HepG2 (cell line): Measurements from ENCODE around the gene NFE2L1. TPM values are rescaled to one million over a fixed set of nuclear protein-coding genes. Genes with fewer than 3 reads are reported as not detected.

Source experiments
- ATAC-seq: fragments of 200-7000 bp; cut with Tn5 transposase; 3 replicates; pipeline ENCODE4 v1.9.1; 2020; ENCODE audit warnings: mild to moderate bottlenecking, moderate library complexity
- BruUV-seq: library from RNA; stranded (reverse); fragments of 400-500 nt; replicated peaks from 2 replicates; lab custom pipeline; 2021; lab: Mats Ljungman, UMichigan
- CTCF ChIA-PET: fragments of 300-600 bp; formaldehyde crosslinking; extraction: SDS; loops from one replicate; lab custom pipeline; 2021; ENCODE audit warnings: low total read pairs, inconsistent platforms, low intra/inter-chr PET ratio; lab: Yijun Ruan, JAX
- POLR2A ChIA-PET: fragments of 350-600 bp; sonication (Branson Sonifier 250); formaldehyde crosslinking; loops from one replicate; lab custom pipeline; 2020; ENCODE audit warnings: antibody characterized with exemption, inconsistent platforms; lab: Yijun Ruan, JAX
- DNase-seq: peaks from one replicate; pipeline ENCODE4 v3.0.0-alpha.2; 2015; ENCODE audit warnings: low spot score
- FAIRE-seq: peaks from 3 replicates; lab custom pipeline; 2011; peaks lifted over from hg19 to GRCh38; lab: Jason Lieb, UNC
- H2AFZ ChIP-seq: one replicate; pipeline ENCODE4 v1.6.1; 2011; ENCODE audit warnings: low read length, inconsistent platforms
- H3K27ac ChIP-seq: fragments of 300-600 bp; 3 replicates; pipeline ENCODE4 v1.8.0; 2011; ENCODE audit warnings: mixed run types, mild to moderate bottlenecking, mixed read lengths, low read length, inconsistent platforms; ENCODE audit not compliant: insufficient read depth; ENCODE audit errors: extremely low read length
- H3K27me3 ChIP-seq, 2 experiments: fragments of 200-600 bp in 1 of 2; 2 replicates in 1 of 2; 3 replicates in 1 of 2; pipeline versions ENCODE4 v1.6.0 to v1.8.0; 2011; ENCODE audit warnings: low read length in 2 of 2, mild to moderate bottlenecking in 2 of 2, moderate library complexity in 2 of 2, inconsistent platforms in 1 of 2; ENCODE audit not compliant: insufficient read depth in 2 of 2, control insufficient read depth in 1 of 2
- H3K36me3 ChIP-seq, 2 experiments: fragments of 200-600 bp in 1 of 2; replicated peaks in 1 of 2; 2 replicates in 1 of 2; 3 replicates in 1 of 2; pipeline versions ENCODE4 v1.5.1 to v1.8.0; 2011; ENCODE audit warnings: low read length in 2 of 2, inconsistent platforms in 1 of 2; ENCODE audit not compliant: insufficient read depth in 2 of 2, control insufficient read depth in 1 of 2
- H3K4me1 ChIP-seq: 2 replicates; pipeline ENCODE4 v1.5.1; 2012; ENCODE audit warnings: low read length, inconsistent platforms; ENCODE audit not compliant: insufficient read depth
- H3K4me2 ChIP-seq: 2 replicates; pipeline ENCODE4 v1.6.0; 2011; ENCODE audit warnings: low read depth, low read length, inconsistent platforms
- H3K4me3 ChIP-seq, 3 experiments: fragments of 200-600 bp in 1 of 3; sonication (generic), shearing (Covaris generic) in 1 of 3; replicated peaks in 1 of 3; 2 replicates each; pipeline ENCODE4 v1.5.1; 2011 to 2016; ENCODE audit warnings: low read length in 3 of 3, inconsistent platforms in 2 of 3, low read depth in 2 of 3, mild to moderate bottlenecking in 2 of 3, control low read depth in 1 of 3, mixed read lengths in 1 of 3; ENCODE audit not compliant: insufficient read depth in 1 of 3
- H3K79me2 ChIP-seq: one replicate; pipeline ENCODE4 v1.6.1; 2011; ENCODE audit warnings: low read length, inconsistent platforms; ENCODE audit not compliant: insufficient read depth
- H3K9ac ChIP-seq: 2 replicates; pipeline ENCODE4 v1.6.0; 2011; ENCODE audit warnings: mild to moderate bottlenecking, low read depth, low read length, inconsistent platforms; ENCODE audit not compliant: insufficient read depth
- H3K9me3 ChIP-seq: 2 replicates; pipeline ENCODE4 v1.5.1; 2012; ENCODE audit warnings: mild to moderate bottlenecking, low read length
- H4K20me1 ChIP-seq: 2 replicates; pipeline ENCODE4 v1.6.0; 2011; ENCODE audit warnings: inconsistent platforms, mild to moderate bottlenecking, low read length, moderate library complexity; ENCODE audit not compliant: insufficient read depth
- ATF1 ChIP-seq: IDR thresholded peaks from 2 replicates; pipeline ENCODE4 v1.6.1; 2016; ENCODE audit warnings: mild to moderate bottlenecking, control low read depth
- PHF8 ChIP-seq: sonication (generic); formaldehyde crosslinking; IDR thresholded peaks from 2 replicates; pipeline ENCODE4 v1.5.0; 2020; ENCODE audit warnings: missing genetic modification reagents
- PRDM15 ChIP-seq: sonication (generic); formaldehyde crosslinking; IDR thresholded peaks from 2 replicates; pipeline ENCODE4 v1.4.0; 2020; ENCODE audit warnings: missing genetic modification reagents
- ZBTB7A ChIP-seq: sonication (generic); formaldehyde crosslinking; IDR thresholded peaks from 2 replicates; pipeline ENCODE4 v1.8.0; 2022; ENCODE audit warnings: mild to moderate bottlenecking, missing genetic modification reagents
- ZNF567 ChIP-seq: sonication (generic); formaldehyde crosslinking; IDR thresholded peaks from 2 replicates; pipeline ENCODE4 v1.8.1; 2023; ENCODE audit warnings: mild to moderate bottlenecking, missing genetic modification reagents, borderline replicate concordance
- ZNF629 ChIP-seq: sonication (generic); formaldehyde crosslinking; conservative IDR thresholded peaks from 2 replicates; pipeline ENCODE4 v1.5.0; 2020; ENCODE audit warnings: missing genetic modification reagents
- ZNF792 ChIP-seq: IDR thresholded peaks from 2 replicates; pipeline ENCODE4 v1.6.1; 2016
- WGBS: methylation state at CpG from one replicate; pipeline ENCODE4 v1.1.6; 2017; ENCODE audit warnings: low lambda C conversion rate; 5-methylcytosine and 5-hydroxymethylcytosine counted together
- in situ Hi-C: cut with HindIII; loops from 2 replicates; pipeline ENCODE4 v1.10.0; 2017; ENCODE audit warnings: low pct_unique_long_range_greater_than_20kb; ENCODE audit not compliant: extremely low pct_ligation_motif_present
- intact Hi-C: fragments of 100-400 bp; cut with micrococcal nuclease; formaldehyde crosslinking; loops from one replicate; pipeline ENCODE4 v1.10.0; 2022; ENCODE audit not compliant: unreplicated experiment
- polyA plus RNA-seq, 8 experiments: library from polyadenylated mRNA; depleted of rRNA in 3 of 8; stranded (reverse) in 7 of 8; unstranded in 1 of 8; fragments of >200 nt; fragmentation: Illumina TruSeq in 4 of 8; extraction: Trizol in 4 of 8; gene quantifications; 2 replicates each; pipeline versions ENCODE4 v1.2.1 to v1.2.3, GENCODE V29; 2011 to 2016; ENCODE audit warnings: low read depth in 4 of 8, missing spikeins in 1 of 8, mixed read lengths in 1 of 8; ENCODE audit not compliant: insufficient read depth in 1 of 8
- total RNA-seq, 5 experiments: library from RNA; depleted of rRNA; stranded (reverse); fragments of >200 nt; fragmentation: Illumina TruSeq; extraction: Trizol; gene quantifications; 2 replicates each; pipeline ENCODE4 v1.2.3, GENCODE V29; 2016; ENCODE audit warnings: low read depth in 1 of 5
- TF ChIP-seq, protein P1 (sequence below): sonication (generic); formaldehyde crosslinking; conservative IDR thresholded peaks from 2 replicates; pipeline ENCODE4 v1.8.0; 2022; ENCODE audit warnings: mild to moderate bottlenecking, moderate library complexity, missing genetic modification reagents

Gene NFE2L1
- total and polyA plus RNA-seq, 2 of the 13 experiments (the other 11 are each of a cell fraction or from before 2014, with no cell fraction given), result 67.0 to 234 TPM

DNA sequence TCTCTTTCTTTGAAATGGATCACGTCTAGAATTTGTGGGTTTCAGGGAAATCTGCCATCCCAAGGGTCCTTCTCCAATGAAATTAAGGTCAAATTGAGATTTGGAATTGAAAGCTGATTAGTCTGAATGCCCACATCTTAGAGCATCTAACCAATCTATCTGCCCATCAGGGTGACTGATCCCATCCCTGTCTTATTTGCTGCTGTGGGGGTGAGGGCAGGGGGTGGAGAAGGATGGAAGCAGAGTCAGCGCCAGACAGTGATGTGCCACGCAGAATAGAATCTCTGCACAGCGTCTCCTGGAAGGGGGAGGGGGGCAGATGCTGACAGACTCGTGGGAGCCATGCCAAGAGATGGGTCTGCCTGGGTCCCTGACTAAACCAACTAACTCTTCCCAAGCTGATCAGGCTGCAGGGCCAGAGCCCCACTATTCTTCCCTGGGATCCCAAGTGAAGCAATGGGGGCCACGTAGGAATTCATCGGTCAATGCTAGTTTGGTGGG lies 45.2 kb upstream of the NFE2L1 start:
- Histone ChIP-seq H3K4me1 (peaks cover 13% of the 10 kb centered on the region), H3K27ac (no peak overlapping the region), H3K4me3 (no peak overlapping the region), H3K36me3 (no peaks in the 10 kb centered on the region), H4K20me1 (no peaks in the 10 kb centered on the region), H3K9ac (no peak overlapping the region), H3K9me3 (no peaks in the 10 kb centered on the region), H3K79me2 (no peaks in the 10 kb centered on the region), H3K27me3 (peaks cover 2 to 32% of the 10 kb centered on the region in 2 experiments; a peak in 4 of 5 replicates), H2AFZ (no peak overlapping the region), H3K4me2 (0 out of 2 replicates have a peak overlapping the region, but pooled peaks have one; percentile 1)
- CTCF ChIA-PET, result no interaction called here
- intact Hi-C loops, result no loop called here
- POLR2A ChIA-PET, result interaction anchor here (1.0 kb wide), 1 partner anchor 45 kb away, joined by 3 read pairs; the partner anchor contains the start of gene NFE2L1
- 74% methylated on average over 7 of the region's 7 CpGs for WGBS
- in situ Hi-C loops, result no loop called here
- DNase-seq (no peak), ATAC-seq (no peak), FAIRE-seq (no peak)
- BruUV-seq, result no TSS peak
- TF ChIP-seq ZNF629 (CRISPR knock-in tag) (no peak), ZBTB7A (CRISPR knock-in tag) (no peak), PRDM15 (CRISPR knock-in tag) (no peak), ATF1 (CRISPR knock-in tag) (no peak), PHF8 (CRISPR knock-in tag) (no peak), ZNF567 (no peak), ZNF792 (CRISPR knock-in tag) (no peak)
- TF ChIP-seq, protein P1, sequence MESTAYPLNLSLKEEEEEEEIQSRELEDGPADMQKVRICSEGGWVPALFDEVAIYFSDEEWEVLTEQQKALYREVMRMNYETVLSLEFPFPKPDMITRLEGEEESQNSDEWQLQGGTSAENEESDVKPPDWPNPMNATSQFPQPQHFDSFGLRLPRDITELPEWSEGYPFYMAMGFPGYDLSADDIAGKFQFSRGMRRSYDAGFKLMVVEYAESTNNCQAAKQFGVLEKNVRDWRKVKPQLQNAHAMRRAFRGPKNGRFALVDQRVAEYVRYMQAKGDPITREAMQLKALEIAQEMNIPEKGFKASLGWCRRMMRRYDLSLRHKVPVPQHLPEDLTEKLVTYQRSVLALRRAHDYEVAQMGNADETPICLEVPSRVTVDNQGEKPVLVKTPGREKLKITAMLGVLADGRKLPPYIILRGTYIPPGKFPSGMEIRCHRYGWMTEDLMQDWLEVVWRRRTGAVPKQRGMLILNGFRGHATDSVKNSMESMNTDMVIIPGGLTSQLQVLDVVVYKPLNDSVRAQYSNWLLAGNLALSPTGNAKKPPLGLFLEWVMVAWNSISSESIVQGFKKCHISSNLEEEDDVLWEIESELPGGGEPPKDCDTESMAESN (CRISPR knock-in tag), result no peak
